ENCODE results near the gene SMTNL2. TPM values are rescaled to one million over a fixed set of nuclear protein-coding genes. Genes with fewer than 3 reads are reported as not detected.
"Not testable (repeated sequence)": the region's sequence is repeated elsewhere in the genome, so short reads cannot be mapped to it uniquely, and the experiment has no call there.

The SMTNL2 gene
- polyA plus RNA-seq, 2 donors, result 0.53 to 1.4 TPM

DNA sequence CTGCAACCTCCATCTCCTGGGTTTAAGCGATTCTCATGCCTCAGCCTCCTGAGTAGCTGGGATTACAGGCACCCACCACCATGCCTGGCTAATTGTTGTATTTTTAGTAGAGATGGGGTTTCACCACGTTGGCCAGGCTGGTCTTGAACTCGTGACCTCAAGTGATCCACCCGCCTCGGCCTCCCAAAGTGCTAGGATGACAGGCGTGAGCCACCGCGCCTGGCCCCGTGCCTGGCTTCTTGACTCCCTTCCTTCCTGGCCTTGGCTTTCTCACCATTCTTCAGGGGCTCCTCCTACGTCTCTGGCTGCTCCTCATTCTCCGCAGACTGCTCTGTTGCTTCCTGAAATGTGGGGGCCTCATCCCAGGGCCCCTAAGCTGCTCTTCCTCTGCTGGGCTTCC is 5.7 kb downstream of the SMTNL2 start:
- WGBS, 2 donors, result 67 to 74% methylated on average over 11 of the region's 11 CpGs
- H3K27me3 ChIP-seq (ENCODE audit: control insufficient read depth in 1 of 2, insufficient read depth in 2 of 2, low read length in 2 of 2); H3K27ac ChIP-seq (ENCODE audit: low read depth in 2 of 2, low read length in 1 of 2); H3K4me3 ChIP-seq (ENCODE audit: low read depth in 1 of 2, low read length in 2 of 2); H3K9me3 ChIP-seq (ENCODE audit: control insufficient read depth in 2 of 2, insufficient read depth in 1 of 2, low read depth in 1 of 2, low read length in 1 of 2); H3K4me1 ChIP-seq (ENCODE audit: control insufficient read depth in 2 of 2, insufficient read depth in 2 of 2, low read length in 1 of 2); H3K36me3 ChIP-seq (ENCODE audit: control insufficient read depth in 2 of 2, insufficient read depth in 2 of 2, low read length in 1 of 2): not testable (repeated sequence)

DNA sequence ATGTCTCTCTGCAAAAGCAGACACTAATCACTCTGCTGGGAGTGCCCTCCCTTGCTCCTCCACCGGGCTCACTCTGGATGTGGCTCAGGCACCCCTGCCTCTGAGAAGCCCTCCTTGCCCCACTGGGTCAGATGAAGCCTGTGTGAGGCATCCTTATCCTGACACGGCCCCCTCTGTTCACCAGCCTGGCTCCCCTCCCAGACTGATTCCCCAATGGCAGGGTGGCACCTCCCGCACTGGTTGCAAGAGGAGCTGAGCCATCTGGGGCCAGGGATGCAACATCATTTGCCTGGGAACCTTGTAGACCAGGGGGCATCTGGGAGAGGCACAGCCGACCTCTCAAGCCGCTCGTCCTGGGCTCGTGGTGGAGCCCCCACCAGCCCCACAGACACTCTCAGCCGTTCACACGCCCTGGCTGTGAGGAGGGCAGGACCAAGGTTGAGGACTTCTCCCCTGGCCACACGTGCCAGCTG is 6.7 kb downstream of the SMTNL2 start:
- 64 to 68% methylated on average over 10 of the region's 10 CpGs for WGBS, 2 donors

DNA sequence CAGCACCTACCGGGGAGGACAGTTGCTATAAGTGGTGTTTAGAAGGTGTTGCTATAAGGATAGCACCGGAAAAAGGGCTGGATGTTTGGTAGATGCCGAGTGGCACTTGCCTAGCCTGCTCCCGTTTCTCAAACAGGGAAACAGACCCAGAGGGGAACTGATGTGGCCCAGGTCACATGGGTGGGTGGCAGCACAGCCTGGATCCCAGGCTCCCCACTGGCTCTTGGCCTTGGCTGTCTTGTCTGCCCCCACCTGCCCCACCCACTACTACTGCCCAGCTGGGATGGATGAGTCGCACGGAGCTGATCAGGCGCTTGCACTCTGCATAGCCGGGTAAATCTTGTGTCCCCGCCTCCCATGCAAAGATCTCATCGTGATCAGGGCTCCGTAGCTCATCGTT is 7.2 kb downstream of the SMTNL2 start:
- WGBS, 2 donors, result 48 to 56% methylated on average over 12 of the region's 12 CpGs
- no peaks in the 10 kb centered on the region for H3K9me3 ChIP-seq (ENCODE audit: control insufficient read depth in 2 of 2, insufficient read depth in 1 of 2, low read depth in 1 of 2, low read length in 1 of 2)
- no peak overlapping the region for H3K4me3 ChIP-seq (ENCODE audit: low read depth in 1 of 2, low read length in 2 of 2)
- no peaks in the 10 kb centered on the region for H3K4me1 ChIP-seq (ENCODE audit: control insufficient read depth in 2 of 2, insufficient read depth in 2 of 2, low read length in 1 of 2)
- H3K36me3 ChIP-seq (ENCODE audit: control insufficient read depth in 2 of 2, insufficient read depth in 2 of 2, low read length in 1 of 2), result no peaks in the 10 kb centered on the region
- H3K27me3 ChIP-seq (ENCODE audit: control insufficient read depth in 1 of 2, insufficient read depth in 2 of 2, low read length in 2 of 2), result no peaks in the 10 kb centered on the region
- H3K27ac ChIP-seq (ENCODE audit: low read depth in 2 of 2, low read length in 1 of 2), result no peak overlapping the region

More for the DNA sequence above, 6.7 kb downstream of the SMTNL2 start:
- Histone ChIP-seq H3K36me3 (ENCODE audit: control insufficient read depth in 2 of 2, insufficient read depth in 2 of 2, low read length in 1 of 2) (no peaks in the 10 kb centered on the region), H3K4me3 (ENCODE audit: low read depth in 1 of 2, low read length in 2 of 2) (no peak overlapping the region), H3K27me3 (ENCODE audit: control insufficient read depth in 1 of 2, insufficient read depth in 2 of 2, low read length in 2 of 2) (no peaks in the 10 kb centered on the region), H3K27ac (ENCODE audit: low read depth in 2 of 2, low read length in 1 of 2) (no peak overlapping the region), H3K4me1 (ENCODE audit: control insufficient read depth in 2 of 2, insufficient read depth in 2 of 2, low read length in 1 of 2) (no peaks in the 10 kb centered on the region), H3K9me3 (ENCODE audit: control insufficient read depth in 2 of 2, insufficient read depth in 1 of 2, low read depth in 1 of 2, low read length in 1 of 2) (no peaks in the 10 kb centered on the region)

DNA sequence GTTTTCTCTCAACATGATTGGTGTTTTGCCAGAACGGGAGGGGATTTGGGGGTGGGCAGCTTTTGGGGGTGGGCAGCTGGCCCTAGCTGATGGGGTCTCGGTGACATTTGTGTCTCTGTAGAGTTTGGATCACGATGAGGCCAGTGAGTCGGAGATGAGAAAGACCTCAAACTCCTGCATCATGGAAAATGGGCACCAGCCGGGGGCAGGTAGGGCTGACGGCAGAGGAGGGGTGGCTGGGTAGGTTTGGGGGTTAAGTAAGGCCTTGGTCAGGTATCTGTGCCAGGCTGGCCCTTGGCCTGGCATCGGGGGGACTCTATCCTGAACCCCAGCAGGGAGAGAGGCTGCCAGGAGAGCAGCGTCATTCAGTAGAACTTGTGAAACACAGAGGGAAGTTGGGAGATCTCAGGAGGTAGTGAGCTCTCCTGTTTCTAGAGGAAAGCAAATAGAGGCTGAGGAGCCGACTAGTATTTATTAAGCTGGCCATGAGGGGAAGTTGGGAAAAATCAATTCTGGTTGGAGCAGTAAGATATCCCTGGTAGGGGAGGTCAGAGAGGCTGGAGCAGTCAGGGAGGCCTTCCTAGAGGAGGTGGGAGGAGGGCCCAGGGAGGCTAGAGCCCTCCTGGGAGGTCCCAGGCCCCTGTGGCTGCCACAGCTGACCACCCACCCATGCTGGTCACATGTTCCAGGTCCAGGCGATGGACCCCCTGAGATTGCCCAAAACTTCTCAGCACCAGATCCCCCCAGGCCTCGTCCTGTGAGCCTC is 8.1 kb downstream of the SMTNL2 start:
- WGBS, 2 donors, result 84% methylated on average over 11 of the region's 11 CpGs

DNA sequence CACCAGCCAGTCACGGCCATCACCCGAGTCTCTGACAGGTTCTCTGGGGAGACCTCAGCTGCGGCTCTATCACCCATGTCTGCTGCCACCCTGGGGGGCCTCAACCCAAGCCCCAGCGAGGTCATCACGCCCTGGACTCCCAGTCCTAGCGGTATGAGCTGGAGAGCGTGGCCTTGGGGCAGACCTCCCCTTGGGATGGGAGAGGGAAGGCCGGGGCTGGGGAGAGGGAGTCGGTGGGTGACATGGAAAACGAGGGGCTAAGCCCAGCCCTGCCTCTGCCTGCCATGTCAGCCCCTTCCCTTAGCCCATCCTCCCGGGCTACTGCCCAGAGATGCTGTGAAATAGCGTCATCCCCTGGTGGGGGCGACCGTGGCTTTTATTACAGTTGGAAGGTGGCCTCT is 8.7 kb downstream of the SMTNL2 start:
- Histone ChIP-seq H3K27ac (ENCODE audit: low read depth in 2 of 2, low read length in 1 of 2) (no peak overlapping the region), H3K4me3 (ENCODE audit: low read depth in 1 of 2, low read length in 2 of 2) (no peak overlapping the region), H3K36me3 (ENCODE audit: control insufficient read depth in 2 of 2, insufficient read depth in 2 of 2, low read length in 1 of 2) (no peaks in the 10 kb centered on the region), H3K27me3 (ENCODE audit: control insufficient read depth in 1 of 2, insufficient read depth in 2 of 2, low read length in 2 of 2) (no peaks in the 10 kb centered on the region), H3K4me1 (ENCODE audit: control insufficient read depth in 2 of 2, insufficient read depth in 2 of 2, low read length in 1 of 2) (peaks cover 0 to 1% of the 10 kb centered on the region in 2 donors), H3K9me3 (ENCODE audit: control insufficient read depth in 2 of 2, insufficient read depth in 1 of 2, low read depth in 1 of 2, low read length in 1 of 2) (no peaks in the 10 kb centered on the region)
- WGBS, 2 donors, result 79 to 85% methylated on average over 14 of the region's 14 CpGs

More for the DNA sequence above, 8.1 kb downstream of the SMTNL2 start:
- no peak overlapping the region for H3K4me3 ChIP-seq (ENCODE audit: low read depth in 1 of 2, low read length in 2 of 2)
- no peaks in the 10 kb centered on the region for H3K36me3 ChIP-seq (ENCODE audit: control insufficient read depth in 2 of 2, insufficient read depth in 2 of 2, low read length in 1 of 2)
- peak overlapping the region in 1 of 2 donors; percentile 22 for H3K27ac ChIP-seq (ENCODE audit: low read depth in 2 of 2, low read length in 1 of 2)
- H3K9me3 ChIP-seq (ENCODE audit: control insufficient read depth in 2 of 2, insufficient read depth in 1 of 2, low read depth in 1 of 2, low read length in 1 of 2), result no peaks in the 10 kb centered on the region
- no peaks in the 10 kb centered on the region for H3K4me1 ChIP-seq (ENCODE audit: control insufficient read depth in 2 of 2, insufficient read depth in 2 of 2, low read length in 1 of 2)
- H3K27me3 ChIP-seq (ENCODE audit: control insufficient read depth in 1 of 2, insufficient read depth in 2 of 2, low read length in 2 of 2), result no peaks in the 10 kb centered on the region

DNA sequence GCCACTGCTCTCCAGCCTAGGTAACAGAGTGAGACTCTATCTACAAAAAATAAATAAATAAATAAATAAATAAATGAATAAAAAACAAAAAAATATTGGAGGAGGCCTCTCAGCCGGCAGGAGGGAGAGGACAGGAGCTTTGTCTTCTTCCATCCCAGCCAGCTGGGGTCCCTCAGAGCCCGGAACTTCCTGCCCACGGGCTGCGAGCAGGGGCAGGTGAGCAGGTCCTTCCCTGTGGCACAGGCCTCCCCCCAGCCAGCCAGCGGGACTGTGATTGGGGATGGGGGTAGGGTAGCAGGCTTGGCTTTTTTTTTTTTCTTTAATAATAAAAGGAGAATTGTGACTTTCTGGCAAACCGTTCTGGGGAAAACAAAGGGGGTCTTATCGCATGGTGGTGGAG is 10.1 kb downstream of the SMTNL2 start:
- H3K4me1 ChIP-seq (ENCODE audit: control insufficient read depth in 2 of 2, insufficient read depth in 2 of 2, low read length in 1 of 2), result peaks cover 0 to 5% of the 10 kb centered on the region in 2 donors
- WGBS, 2 donors, result 90% methylated on average over 7 of the region's 7 CpGs
- no peaks in the 10 kb centered on the region for H3K9me3 ChIP-seq (ENCODE audit: control insufficient read depth in 2 of 2, insufficient read depth in 1 of 2, low read depth in 1 of 2, low read length in 1 of 2)
- H3K27ac ChIP-seq (ENCODE audit: low read depth in 2 of 2, low read length in 1 of 2), result no peak overlapping the region
- H3K27me3 ChIP-seq (ENCODE audit: control insufficient read depth in 1 of 2, insufficient read depth in 2 of 2, low read length in 2 of 2), result no peaks in the 10 kb centered on the region
- H3K4me3 ChIP-seq (ENCODE audit: low read depth in 1 of 2, low read length in 2 of 2), result no peak overlapping the region
- no peaks in the 10 kb centered on the region for H3K36me3 ChIP-seq (ENCODE audit: control insufficient read depth in 2 of 2, insufficient read depth in 2 of 2, low read length in 1 of 2)

DNA sequence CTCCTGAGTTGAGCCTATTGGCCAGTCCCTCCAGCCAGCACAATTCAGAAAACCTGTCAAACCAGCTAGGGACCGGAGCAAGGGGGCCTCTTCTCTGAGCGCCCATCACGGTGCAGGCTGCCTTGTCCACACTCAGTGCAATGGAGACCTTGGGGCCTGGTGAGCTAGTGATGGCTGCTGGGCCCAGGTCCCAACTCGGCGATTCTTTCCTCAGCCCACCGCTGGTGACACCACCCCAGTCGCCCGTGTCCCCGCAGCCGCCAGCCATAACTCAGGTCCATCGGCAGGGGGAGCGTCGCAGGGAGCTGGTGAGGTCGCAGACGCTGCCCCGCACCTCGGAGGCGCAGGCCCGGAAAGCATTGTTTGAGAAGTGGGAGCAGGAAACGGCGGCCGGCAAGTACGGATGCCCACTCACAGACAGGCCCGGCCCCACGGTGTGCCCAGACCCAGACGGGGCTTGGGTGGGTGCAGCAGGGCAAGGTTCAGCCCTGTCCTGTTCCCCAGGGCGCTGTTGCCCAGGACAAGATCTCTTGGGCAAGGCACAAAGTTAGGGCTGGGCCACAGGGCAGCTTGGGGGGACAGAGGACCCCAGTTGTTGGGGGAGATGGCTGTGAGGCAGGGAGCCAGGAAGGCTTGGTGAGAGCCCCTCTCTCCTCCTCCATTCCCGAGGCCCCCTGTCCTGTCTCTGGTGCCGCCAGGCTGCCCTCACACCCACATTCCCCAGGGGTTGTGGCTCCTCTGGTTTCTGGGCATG is 10.8 kb downstream of the SMTNL2 start:
- Histone ChIP-seq H3K36me3 (ENCODE audit: control insufficient read depth in 2 of 2, insufficient read depth in 2 of 2, low read length in 1 of 2) (no peaks in the 10 kb centered on the region), H3K9me3 (ENCODE audit: control insufficient read depth in 2 of 2, insufficient read depth in 1 of 2, low read depth in 1 of 2, low read length in 1 of 2) (no peaks in the 10 kb centered on the region), H3K27me3 (ENCODE audit: control insufficient read depth in 1 of 2, insufficient read depth in 2 of 2, low read length in 2 of 2) (no peaks in the 10 kb centered on the region), H3K4me1 (ENCODE audit: control insufficient read depth in 2 of 2, insufficient read depth in 2 of 2, low read length in 1 of 2) (peaks cover 0 to 10% of the 10 kb centered on the region in 2 donors), H3K4me3 (ENCODE audit: low read depth in 1 of 2, low read length in 2 of 2) (no peak overlapping the region), H3K27ac (ENCODE audit: low read depth in 2 of 2, low read length in 1 of 2) (no peak overlapping the region)
- 40 to 56% methylated on average over 29 of the region's 29 CpGs for WGBS, 2 donors

DNA sequence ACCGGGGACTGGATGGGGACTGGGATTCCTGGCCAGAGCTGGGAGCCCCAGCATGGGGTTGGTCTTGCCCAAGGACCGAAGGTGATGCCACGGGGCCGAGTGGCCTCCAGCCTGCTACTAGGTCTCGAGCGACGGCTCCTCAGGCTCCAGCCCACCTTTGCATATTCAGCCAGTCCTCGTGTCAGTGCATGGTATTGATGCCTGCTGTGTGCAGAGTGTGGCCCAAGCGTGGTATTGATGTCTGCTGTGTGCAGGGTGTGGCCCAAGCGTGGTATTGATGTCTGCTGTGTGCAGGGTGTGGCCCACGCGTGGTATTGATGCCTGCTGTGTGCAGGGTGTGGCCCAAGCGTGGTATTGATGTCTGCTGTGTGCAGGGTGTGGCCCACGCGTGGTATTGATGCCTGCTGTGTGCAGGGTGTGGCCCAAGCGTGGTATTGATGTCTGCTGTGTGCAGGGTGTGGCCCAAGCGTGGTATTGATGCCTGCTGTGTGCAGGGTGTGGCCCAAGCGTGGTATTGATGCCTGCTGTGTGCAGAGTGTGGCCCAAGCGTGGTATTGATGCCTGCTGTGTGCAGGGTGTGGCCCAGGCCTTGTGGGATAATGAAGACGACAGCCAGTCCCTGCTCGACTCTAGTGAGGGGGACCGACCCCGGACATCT is 11.5 kb downstream of the SMTNL2 start:
- WGBS, 2 donors, result 87 to 90% methylated on average over 22 to 23 of the region's 23 CpGs
- H3K4me1 ChIP-seq (ENCODE audit: control insufficient read depth in 2 of 2, insufficient read depth in 2 of 2, low read length in 1 of 2); H3K36me3 ChIP-seq (ENCODE audit: control insufficient read depth in 2 of 2, insufficient read depth in 2 of 2, low read length in 1 of 2); H3K4me3 ChIP-seq (ENCODE audit: low read depth in 1 of 2, low read length in 2 of 2); H3K27ac ChIP-seq (ENCODE audit: low read depth in 2 of 2, low read length in 1 of 2); H3K9me3 ChIP-seq (ENCODE audit: control insufficient read depth in 2 of 2, insufficient read depth in 1 of 2, low read depth in 1 of 2, low read length in 1 of 2); H3K27me3 ChIP-seq (ENCODE audit: control insufficient read depth in 1 of 2, insufficient read depth in 2 of 2, low read length in 2 of 2): not testable (repeated sequence)

DNA sequence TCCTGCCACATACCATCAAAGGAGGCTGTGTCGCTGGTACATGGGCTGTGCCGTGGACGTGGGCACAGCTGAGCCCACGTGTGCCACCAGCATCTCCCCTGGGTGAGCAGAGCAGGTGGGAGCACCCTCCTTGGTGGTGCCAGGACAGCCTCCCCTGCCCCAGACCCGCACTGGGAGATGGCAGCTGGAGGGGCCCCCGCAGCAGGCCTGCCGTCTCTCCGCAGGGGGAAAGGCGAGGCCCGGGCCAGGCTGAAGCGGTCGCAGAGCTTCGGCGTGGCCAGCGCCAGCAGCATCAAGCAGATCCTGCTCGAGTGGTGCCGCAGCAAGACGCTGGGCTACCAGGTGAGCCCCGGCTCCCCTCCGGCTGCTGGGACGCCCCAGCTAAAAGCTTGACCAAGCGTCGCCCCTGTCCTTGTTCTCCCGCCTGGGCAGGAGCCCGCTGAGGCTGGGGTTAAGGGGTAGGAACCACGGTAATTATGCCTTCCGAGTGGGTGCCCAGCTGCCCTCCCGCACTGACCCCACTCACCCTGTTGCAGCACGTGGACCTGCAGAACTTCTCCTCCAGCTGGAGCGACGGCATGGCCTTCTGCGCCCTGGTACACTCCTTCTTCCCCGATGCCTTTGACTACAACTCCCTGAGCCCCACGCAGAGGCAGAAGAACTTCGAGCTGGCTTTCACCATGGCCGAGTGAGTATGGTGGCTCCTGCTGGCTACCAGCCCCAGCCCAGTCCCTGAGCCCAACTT is 12.5 kb downstream of the SMTNL2 start:
- H3K36me3 ChIP-seq (ENCODE audit: control insufficient read depth in 2 of 2, insufficient read depth in 2 of 2, low read length in 1 of 2), result no peaks in the 10 kb centered on the region
- no peak overlapping the region for H3K27ac ChIP-seq (ENCODE audit: low read depth in 2 of 2, low read length in 1 of 2)
- WGBS, 2 donors, result 94 to 96% methylated on average over 36 of the region's 36 CpGs
- no peaks in the 10 kb centered on the region for H3K9me3 ChIP-seq (ENCODE audit: control insufficient read depth in 2 of 2, insufficient read depth in 1 of 2, low read depth in 1 of 2, low read length in 1 of 2)
- no peak overlapping the region for H3K4me3 ChIP-seq (ENCODE audit: low read depth in 1 of 2, low read length in 2 of 2)
- no peaks in the 10 kb centered on the region for H3K27me3 ChIP-seq (ENCODE audit: control insufficient read depth in 1 of 2, insufficient read depth in 2 of 2, low read length in 2 of 2)
- peaks cover 0 to 10% of the 10 kb centered on the region in 2 donors for H3K4me1 ChIP-seq (ENCODE audit: control insufficient read depth in 2 of 2, insufficient read depth in 2 of 2, low read length in 1 of 2)
